DMS79 (cell line): Measurements from ENCODE around the gene PEX7.
A peak's percentile ranks its signal among the peaks of the same experiment; 100 is the strongest.
"Not testable (repeated sequence)": the region's sequence is repeated elsewhere in the genome, so short reads cannot be mapped to it uniquely, and the experiment has no call there.

Experiments
- DNase-seq: peaks from one replicate; lab custom pipeline; 2025; lab: John Stamatoyannopoulos, UW

The PEX7 gene

DNA sequence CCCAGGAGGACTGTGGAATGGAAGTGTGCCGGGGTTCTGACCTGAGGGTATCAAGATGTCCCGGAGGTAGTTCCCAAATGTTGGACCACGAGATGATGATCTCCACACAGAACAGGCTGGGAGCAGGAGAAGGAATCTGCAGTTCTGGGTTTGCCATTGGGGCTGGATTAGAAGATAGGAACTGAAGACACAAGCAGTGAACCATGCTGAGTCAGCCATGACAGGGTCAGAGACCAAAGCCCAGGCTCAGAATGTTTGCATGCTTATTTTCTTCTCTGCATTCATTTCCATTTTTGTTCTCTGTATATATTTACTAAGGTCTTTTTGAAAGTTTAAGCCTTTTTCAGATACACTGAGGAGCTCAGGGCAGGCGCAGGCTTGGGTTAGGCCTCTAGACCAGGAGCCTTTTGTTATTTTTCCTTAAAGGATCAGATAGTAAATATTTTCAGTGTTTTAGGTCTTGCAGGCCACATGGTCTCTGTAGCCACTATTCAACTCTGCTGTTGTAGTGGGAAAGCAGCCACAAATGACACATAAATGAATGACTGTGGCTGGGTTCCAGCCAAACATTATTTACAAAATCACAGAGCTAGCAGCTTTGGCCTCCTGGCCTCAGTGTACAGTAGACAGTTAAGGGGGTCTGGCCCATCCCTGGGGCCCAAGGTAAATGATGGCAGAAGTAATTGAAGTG is 128.2 kb downstream of the PEX7 start:
- no peak for DNase-seq

GRCh38 chr6:136952714-136953260 is 130.4 kb downstream of the PEX7 start:
- no peak for DNase-seq

GRCh38 chr6:136955123-136955522 is 132.7 kb downstream of the PEX7 start:
- no peak for DNase-seq

DNA sequence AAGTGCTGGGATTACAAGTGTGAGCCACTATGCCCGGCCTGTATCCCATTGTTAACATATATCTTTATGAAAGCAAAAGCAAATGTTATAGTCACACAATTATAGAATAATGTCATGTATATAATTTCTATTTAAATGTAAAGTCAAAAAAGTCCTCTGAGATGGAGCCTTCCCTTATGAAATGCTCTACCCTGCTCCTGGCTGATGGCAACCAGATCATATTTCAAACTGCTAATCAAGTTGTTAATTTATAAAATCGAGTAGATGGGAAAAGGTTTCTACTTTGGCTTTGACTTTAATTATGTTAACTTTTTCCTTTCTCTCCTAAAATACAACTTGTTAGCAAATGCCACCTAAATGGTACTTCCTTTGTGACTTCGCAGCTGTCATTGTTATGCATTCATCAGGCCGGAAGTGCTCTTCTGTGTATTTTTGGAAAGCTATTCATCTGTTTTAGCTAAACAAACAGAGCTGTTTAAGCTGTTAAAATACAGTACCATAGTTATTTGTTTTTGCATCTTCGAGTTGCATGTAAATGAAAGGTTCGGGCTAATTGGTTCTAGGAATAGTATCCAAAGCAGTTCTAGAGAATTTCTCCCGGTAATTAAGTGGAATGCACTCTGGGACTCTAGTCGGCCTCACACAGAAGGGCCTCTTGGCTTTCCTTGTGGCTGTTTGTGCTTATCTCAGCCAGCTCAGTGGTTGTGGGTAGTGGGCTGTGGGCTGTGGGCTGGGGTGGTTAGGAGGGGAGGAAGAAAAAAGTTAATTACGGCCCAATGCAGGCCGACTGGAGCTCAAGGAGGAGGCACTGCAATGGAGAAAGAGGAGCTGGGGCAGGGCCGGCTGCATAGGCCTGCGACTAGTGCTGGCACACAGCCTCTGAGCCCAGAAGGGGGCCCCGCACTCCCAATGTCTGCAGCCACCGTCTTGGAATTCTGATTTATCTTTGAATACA is 134.5 kb downstream of the PEX7 start:
- DNase-seq = peak; percentile 3

GRCh38 chr6:136958168-136958567 is 135.8 kb downstream of the PEX7 start:
- DNase-seq = no peak

DNA sequence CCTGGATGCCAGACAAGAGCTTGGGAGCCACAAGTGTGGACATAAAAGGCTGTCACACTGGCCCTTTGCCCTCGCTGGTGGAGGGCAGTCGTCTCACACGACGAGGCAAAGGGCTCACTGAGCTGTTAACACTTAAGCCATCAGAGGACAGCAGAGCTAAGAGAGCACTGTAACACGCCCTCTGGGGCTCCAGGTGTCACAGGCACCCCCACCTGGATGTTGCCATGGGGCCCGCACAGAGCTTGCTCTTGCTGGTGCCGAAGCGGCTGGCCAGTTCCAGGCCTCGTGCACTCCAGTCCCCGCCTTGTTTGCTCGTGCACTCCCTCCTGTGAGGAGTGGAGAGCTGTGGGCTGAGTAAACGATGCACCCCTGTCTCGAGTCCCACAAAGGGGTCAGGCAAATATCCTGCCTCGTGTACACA is 137.1 kb downstream of the PEX7 start:
- peak; percentile 48 for DNase-seq

- DNase-seq = not testable (repeated sequence)
These were observed 137.5 kb downstream of the PEX7 start for GRCh38 chr6:136959935-136960334.

DNA sequence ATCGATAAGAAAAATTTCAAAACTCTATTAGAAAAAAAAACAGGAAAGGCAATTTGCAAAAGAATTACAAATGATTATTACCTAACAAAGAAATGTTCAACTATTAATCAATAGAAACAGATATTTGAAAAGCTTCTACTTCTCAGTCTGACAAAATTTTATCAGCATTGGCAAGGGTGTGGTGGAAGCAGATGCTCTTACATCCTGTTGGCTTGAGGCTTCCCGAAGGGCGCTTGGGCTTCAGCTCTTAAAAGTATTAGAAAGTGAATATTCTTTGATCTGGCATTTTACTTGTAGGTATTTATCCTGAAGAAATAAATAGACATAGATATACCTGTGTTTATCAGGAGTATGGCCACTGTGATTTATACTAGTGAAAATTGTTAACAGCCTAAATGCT is 138.4 kb downstream of the PEX7 start:
- no peak for DNase-seq

- DNase-seq = no peak
These were observed 139.5 kb downstream of the PEX7 start for GRCh38 chr6:136961848-136962247.

- peak; percentile 42 for DNase-seq
These were observed 140.3 kb downstream of the PEX7 start for GRCh38 chr6:136962661-136963060.

DNA sequence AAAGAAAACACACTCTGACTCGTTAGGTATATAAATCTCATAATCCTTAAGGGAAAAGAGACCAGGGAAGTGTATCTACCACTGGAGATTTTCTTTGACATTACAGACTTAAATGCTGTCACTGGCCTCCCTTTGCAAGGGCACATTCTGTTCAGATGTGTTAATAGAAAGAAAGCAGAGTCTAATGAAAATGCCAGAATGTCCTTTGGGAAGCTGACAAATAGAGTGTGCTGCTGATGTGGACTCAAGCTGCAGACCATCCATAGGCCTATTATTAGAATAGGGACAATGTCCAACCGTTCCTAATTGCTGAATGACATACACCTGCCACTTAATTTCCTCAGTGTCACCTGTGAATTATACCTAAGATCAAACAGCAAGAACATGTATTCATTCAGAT is 140.9 kb downstream of the PEX7 start:
- DNase-seq = no peak
